Measurements from ENCODE around the gene AKNA. TPM values are rescaled to one million over a fixed set of nuclear protein-coding genes. Genes with fewer than 3 reads are reported as not detected.

The AKNA gene
- total RNA-seq, 1 experiment from 2014 or later: 20.6 TPM

DNA sequence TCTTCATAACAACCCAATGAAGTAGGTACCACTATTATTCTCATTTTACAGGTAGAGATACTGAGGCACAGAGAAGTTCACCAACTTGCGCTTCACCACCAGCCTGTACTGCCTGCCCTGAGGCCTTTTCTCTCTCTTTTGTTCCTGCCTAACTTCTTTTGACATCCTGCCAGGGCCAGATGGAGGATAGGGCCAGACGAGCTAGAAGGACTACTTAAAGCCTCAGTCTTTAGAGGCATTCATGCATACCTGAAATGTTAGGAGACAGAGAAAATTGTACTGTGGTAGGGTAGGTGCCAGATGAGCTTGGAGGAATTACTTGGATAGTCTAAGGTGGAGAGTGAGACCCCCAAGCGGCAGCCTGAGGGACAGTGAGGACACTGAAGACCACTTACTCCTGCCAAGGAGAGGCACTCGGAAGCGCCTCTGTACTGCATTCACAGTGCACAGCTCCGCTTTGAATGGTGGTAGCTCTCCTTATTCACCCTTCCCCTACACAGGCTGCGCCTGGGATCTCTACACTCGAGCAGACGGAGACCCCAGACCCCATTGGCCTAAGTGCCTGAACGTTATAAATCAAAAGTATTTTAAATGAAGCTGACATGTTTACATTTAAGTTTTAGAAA is 71.1 kb downstream of the AKNA start (continued):
- TF ChIP-seq, protein P1, sequence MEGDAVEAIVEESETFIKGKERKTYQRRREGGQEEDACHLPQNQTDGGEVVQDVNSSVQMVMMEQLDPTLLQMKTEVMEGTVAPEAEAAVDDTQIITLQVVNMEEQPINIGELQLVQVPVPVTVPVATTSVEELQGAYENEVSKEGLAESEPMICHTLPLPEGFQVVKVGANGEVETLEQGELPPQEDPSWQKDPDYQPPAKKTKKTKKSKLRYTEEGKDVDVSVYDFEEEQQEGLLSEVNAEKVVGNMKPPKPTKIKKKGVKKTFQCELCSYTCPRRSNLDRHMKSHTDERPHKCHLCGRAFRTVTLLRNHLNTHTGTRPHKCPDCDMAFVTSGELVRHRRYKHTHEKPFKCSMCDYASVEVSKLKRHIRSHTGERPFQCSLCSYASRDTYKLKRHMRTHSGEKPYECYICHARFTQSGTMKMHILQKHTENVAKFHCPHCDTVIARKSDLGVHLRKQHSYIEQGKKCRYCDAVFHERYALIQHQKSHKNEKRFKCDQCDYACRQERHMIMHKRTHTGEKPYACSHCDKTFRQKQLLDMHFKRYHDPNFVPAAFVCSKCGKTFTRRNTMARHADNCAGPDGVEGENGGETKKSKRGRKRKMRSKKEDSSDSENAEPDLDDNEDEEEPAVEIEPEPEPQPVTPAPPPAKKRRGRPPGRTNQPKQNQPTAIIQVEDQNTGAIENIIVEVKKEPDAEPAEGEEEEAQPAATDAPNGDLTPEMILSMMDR (IDR thresholded peaks at IDR 0.05 in 2 of 3, conservative IDR thresholded peaks at IDR 0.05 in 1 of 3; ENCODE audit: borderline replicate concordance in 1 of 3, insufficient read depth in 1 of 3, low read depth in 2 of 3, low read length in 2 of 3): no peak
- TF ChIP-seq YY1 (IDR thresholded peaks at IDR 0.05; ENCODE audit: extremely low read depth, insufficient replicate concordance, low read depth, low read length) (no peak), EGR1 (IDR thresholded peaks at IDR 0.05; ENCODE audit: low read depth) (no peak), CBX3 (IDR thresholded peaks at IDR 0.05; ENCODE audit: low read depth) (no peak), SP1 (IDR thresholded peaks at IDR 0.05; ENCODE audit: low read depth) (no peak)

DNA sequence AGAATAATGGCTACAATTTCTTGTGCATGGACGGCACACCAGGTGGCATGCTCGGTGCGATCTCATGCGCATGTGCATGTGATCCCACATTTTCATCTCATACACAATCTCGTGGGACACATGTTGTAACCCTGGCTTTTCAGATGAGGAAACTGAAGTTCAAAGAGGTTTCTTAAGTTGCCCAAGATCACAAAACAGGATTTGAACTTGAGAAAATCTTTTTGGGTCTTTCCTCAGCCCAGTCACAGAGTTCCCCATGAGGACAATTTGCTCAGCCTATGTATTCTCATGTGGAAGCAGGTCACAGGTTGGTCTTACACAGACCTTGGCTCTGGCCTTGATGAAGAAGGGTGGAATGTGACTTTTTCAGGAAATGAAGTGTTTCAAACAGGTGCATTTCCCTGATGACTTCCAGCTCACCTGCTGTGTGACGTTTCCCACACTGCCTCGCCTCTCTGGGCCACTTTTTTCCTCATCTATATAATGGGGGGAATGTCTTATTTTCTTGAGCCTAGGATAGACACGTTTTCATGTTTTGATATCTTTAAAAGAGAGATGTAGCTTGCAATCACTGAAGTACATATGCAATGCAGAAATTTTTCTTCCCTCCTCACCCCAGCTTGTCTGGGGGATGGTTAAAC is 71.9 kb downstream of the AKNA start:
- Histone ChIP-seq H3K9ac (ENCODE audit: low read length) (no peak overlapping the region), H3K27ac (ENCODE audit: low read depth, low read length) (no peak overlapping the region), H3K79me2 (ENCODE audit: insufficient read depth, low read length) (no peaks in the 10 kb centered on the region), H3K27me3 (ENCODE audit: insufficient read depth, low read length) (no peaks in the 10 kb centered on the region), H3K9me3 (ENCODE audit: control insufficient read depth in 1 of 2, insufficient read depth in 1 of 2, low read depth in 1 of 2, low read length in 2 of 2) (no peaks in the 10 kb centered on the region), H3K4me1 (ENCODE audit: control insufficient read depth in 1 of 2, insufficient read depth in 2 of 2, low read length in 2 of 2) (no peaks in the 10 kb centered on the region), H3K9me2 (ENCODE audit: insufficient read depth) (no peaks in the 10 kb centered on the region), H3K4me3 (replicated peaks in 1 of 2; ENCODE audit: low read depth in 1 of 2, low read length in 2 of 2) (no peak overlapping the region), H4K20me1 (ENCODE audit: insufficient read depth) (no peaks in the 10 kb centered on the region), H3K4me2 (ENCODE audit: low read length) (no peak overlapping the region), H2AFZ (ENCODE audit: low read depth, low read length, poor library complexity, severe bottlenecking) (no peak overlapping the region), H3K36me3 (ENCODE audit: control insufficient read depth in 1 of 2, insufficient read depth in 2 of 2, low read length in 2 of 2) (no peaks in the 10 kb centered on the region)
- intact Hi-C loops (cut with micrococcal nuclease): no loop called here
- BruUV-seq (replicated peaks): no TSS peak
- no peak for DNase-seq (ENCODE audit: low read depth, low spot score)
- POLR2A ChIA-PET: no interaction called here
- RAD21 ChIA-PET (ENCODE audit: low non-redundant PET in 1 of 2, low total read pairs in 2 of 2, uncharacterized antibody in 2 of 2, unreplicated experiment in 2 of 2): no interaction called here
- CTCF ChIA-PET: no interaction called here
- TF ChIP-seq, protein P2, sequence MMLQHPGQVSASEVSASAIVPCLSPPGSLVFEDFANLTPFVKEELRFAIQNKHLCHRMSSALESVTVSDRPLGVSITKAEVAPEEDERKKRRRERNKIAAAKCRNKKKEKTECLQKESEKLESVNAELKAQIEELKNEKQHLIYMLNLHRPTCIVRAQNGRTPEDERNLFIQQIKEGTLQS (IDR thresholded peaks at IDR 0.05): no peak
- no peak for TF ChIP-seq TCF7L2 (IDR thresholded peaks at IDR 0.05; ENCODE audit: borderline replicate concordance, extremely low read depth, insufficient read depth, insufficient read length)
- TF ChIP-seq YY1 (IDR thresholded peaks at IDR 0.05; ENCODE audit: extremely low read depth, insufficient replicate concordance, low read depth, low read length): no peak
- no peak for TF ChIP-seq CEBPB (IDR thresholded peaks at IDR 0.05; ENCODE audit: low read depth)
- TF ChIP-seq EGR1 (IDR thresholded peaks at IDR 0.05; ENCODE audit: low read depth): no peak
- TF ChIP-seq SIN3A (IDR thresholded peaks at IDR 0.05; ENCODE audit: low read depth): no peak
- no peak for TF ChIP-seq JUND (IDR thresholded peaks at IDR 0.05)
- no peak for ATAC-seq
